Activated CD8-positive, alpha-beta memory T cell treated with anti-CD3 and anti-CD28 coated beads, Interleukin-2, amount 50 U/mL, for 48 hours (primary cell): ENCODE data around the gene KATNAL1.

Experiments
- DNase-seq: peaks from one replicate; pipeline ENCODE4 v3.0.0-alpha.2; 2020

Gene KATNAL1

DNA sequence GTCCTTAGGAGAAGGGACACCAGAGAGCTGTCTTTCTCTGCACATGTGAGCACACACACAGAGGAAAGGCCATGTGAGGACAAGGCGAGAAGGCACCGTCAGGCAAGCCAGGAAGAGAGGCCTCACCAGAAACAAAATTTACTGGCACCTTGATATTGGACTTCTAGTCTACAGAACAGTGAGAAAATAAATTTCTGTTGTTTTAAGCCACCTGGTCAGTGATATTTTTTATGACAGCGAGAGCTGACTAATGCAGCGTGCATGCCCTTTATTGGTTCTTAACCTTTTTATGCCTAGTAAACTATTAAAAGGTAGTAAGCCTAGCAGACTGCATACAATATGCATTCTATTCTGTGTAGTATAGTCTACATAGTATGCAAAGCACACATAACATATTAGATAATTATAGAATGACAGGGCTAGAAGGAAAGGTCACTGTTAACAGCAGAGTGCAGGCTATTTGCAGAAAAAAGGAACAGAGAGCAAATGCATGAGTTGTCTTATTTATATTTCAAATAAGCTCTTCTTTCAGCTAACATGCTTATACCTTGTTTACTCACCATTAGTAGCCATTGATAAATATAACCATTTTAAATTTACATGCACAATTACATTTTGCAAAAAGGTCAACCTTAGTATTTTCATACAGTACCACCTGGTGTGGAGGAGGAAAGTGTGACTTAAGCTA is 25.2 kb upstream of the KATNAL1 start:
- DNase-seq: no peak

DNA sequence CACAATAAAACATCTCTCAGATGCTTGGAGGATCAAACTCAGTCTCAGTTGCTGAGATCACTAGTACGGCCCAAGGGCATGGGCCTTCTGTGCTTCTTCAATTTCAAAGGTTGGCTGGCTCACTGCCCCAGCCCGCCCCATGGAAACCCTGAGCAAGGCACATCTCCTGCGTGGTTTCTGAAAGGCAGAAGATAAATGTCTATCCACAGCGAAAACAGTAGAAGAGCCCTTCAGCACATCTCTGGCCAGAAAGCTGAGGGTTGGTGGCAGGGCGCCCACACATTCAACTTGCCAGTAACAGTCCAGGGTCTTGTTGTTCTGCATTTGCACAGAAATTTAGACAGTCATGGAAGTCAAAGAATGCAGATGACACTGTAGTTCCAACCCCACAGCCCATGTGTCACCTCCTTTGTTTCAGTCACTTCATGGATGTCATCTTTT is 24.0 kb upstream of the KATNAL1 start:
- no peak for DNase-seq

DNA sequence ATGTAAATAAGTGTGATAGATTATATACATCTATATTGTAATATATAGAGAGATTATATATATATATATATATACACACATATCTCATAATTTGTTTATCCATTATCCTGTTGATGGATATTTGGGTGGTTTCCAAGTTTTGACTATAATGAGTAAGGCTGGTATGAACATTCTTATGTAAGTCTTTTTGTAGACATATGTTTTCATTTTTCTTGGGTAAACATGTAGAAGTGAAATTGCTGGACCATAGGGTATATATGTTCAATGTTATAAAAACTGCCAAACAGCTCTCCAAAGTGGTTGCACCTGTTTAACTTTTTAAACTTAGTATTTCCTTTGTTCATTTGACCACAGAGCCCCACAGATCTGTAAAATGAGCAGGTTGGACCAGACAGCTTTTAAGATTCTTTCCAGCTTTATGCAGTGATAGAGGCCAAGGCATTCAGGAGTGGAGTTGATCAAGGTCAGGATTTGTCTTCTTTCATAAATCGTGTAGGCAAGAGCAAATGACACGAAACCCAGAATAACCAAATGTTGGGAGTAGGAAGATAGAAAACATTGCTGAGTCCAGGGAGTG is 21.7 kb upstream of the KATNAL1 start:
- no peak for DNase-seq

DNA sequence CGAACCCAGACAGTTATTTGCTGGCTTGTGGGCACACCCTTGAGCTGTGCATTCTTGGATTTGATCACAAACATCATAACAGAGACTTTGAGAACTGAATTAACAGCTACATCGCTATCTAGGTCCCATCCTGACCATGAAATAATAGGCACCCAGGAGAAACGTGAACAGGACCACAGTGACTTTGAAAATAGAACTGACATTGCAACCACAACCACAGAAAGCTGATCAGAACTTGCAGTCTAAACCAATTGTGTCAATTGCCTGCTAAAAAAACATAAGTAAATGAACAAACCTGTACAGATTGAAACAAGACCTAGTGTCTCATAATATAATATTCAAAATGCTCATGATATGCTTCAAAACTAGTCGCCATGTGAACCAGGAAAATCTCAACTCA is 18.3 kb upstream of the KATNAL1 start:
- DNase-seq: no peak

DNA sequence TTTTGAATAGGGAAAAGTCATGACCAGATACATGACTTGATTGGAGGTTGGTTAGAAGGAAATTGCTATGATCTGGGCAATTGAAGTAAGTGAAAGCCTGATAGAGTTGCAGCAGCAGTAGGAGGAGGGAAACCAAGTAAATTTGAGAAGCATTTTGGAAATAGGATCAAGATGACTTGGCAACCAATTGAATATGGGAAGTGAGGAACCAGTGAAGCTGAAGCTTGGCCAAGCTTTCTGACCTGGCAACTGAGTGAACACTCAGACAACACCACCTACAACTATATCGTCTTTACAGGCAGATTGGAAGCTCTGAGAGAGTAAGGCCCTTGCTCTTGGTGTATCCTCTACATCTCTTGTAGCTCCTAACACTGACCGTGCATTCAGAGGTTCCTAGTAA is 16.2 kb upstream of the KATNAL1 start:
- no peak for DNase-seq

DNA sequence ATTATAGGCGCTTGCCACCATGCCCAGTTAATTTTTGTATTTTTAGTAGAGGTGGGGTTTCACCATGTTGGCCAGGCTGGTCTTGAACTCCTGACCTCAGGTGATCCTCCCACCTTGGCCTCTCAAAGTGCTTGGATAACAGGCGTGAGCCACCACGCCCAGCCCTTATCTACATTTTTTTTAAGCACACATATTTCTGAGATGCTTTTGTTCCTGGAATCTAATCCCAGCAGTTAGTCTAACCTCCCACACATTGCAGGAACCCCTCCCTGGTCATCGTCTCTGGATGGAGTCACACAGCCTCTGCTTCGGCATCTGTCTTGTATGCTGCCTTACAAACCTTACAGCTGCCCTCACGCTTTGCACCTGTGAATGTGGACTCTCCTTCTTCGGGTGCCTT is 15.1 kb upstream of the KATNAL1 start:
- no peak for DNase-seq

DNA sequence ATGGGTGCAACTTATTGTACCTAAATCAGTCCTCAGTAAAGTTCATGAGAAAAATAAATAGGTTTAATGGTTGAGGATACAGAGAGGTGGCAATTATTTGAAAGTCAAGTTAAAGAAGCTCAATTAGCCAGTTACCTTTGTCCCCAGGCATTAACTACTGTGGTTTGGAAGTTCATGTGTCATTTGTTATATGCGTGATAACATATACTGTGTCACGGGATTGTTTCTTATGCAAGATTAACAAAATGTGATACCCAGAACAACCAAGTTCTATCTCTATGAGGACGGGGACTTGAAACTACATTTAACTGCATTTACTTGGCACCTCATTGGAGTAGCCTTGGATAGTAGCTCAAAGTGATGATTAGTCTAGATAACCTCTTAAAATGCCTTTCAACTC is 13.9 kb upstream of the KATNAL1 start:
- DNase-seq: no peak

DNA sequence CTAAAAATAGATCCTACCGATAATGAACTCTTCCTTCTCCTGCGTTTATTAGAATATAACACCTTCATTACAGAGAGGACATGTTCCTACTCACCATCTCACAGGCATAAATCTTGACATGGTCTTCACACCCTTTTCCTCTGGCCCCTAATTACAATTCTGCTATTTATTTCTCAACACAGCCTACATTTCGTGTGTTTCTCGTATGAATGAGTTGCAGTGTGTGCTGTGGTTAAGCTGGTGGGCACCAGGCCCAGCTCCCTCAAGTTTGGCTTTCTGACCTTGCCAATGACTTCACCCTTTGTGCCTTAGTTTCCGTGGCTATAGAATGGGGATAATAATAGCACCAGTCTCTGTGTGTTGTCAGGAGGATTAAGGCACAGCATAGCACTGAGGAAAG is 12.3 kb upstream of the KATNAL1 start:
- no peak for DNase-seq

DNA sequence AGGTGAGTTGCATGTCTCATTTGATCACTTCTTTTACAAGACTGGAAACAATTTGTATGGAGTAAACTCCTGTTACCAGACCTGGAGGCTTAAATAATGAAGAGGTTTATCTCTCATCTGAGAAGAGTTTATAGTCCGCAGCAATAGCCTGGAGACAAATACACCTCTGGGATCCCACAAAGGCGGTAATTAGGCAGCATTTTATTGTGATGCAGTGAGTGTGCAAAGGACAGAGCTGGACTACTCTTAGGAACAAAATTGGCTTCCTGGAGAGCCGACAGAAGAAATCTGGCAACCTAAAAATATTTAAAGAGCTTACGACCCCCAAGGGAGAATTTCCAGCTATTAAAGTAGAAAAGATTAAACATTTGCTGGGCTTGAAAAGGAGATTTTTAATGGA is 11.8 kb upstream of the KATNAL1 start:
- DNase-seq: no peak

DNA sequence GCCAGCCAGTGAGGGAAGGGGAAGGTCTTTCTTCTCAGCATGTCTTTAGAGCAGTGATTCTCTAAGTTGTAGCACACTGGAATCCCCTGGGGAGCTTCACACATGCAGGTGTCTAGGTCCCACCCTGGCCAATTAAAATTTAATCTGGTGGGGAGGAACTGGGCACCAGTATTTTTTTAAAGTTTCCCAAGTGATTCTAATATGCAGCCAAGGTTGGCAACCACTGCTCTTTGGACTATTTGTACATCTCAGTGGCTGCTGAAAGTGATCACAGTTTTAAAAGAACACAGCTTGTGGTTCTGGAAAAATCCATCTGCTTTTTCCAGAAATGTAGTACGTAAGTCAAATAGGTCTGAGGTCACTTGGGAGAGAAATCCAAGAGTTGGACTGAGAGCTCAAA is 10.7 kb upstream of the KATNAL1 start:
- DNase-seq: no peak

DNA sequence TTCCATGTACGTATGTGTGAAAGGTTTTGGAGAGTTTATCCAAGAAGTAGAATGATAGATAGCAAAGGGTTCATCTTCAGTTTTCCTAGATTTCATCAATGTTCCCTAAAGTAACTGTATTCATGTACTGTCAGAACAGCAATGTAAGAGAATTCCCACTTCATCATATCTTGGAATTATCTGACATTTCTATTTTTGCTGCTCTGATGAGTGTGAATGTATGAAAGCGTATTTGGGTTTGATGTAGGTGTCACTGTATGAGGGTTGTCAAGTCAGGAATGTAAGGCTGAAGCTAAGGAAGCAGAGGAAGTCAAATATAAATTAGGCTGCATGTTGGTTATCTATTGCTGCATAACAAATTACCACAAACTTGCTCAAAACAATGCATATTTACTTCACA is 7.2 kb upstream of the KATNAL1 start:
- DNase-seq: no peak

DNA sequence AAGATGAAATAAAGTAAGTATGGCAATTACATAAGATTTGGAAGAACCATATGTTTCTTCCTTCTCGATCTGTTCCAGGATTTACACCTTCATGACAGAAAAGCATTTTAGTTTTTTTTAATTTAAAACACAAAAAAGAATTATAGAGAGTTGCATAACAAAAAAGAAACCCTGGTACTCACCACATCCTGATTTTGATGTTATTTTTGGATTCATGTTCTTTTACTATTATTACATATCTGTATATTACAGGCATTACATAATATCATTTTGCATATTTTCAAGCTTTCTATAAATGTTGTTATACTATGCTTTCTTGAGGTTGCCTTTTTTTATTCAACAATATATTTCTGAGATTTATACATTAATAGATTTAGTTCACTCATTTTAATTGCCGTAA is 6.7 kb upstream of the KATNAL1 start:
- no peak for DNase-seq

DNA sequence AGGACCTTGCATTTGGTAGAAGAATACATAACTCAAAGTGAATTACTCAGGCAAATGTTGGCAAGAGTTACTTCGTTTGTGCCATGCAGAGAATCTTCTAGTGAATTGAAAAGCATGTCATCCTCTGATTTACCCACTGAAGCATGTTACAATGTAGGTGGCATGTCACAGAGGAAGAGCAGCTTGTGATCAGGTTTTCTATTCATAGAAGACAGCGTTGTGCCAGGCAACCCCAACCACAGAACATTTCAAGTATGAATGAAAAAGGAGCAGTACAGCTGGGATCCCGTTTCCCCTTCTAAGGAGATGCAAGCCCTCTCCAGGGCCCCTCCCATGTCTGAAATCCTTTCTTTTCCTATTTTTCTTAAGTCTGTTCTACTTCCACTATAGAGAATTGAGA is 6.0 kb upstream of the KATNAL1 start:
- no peak for DNase-seq

DNA sequence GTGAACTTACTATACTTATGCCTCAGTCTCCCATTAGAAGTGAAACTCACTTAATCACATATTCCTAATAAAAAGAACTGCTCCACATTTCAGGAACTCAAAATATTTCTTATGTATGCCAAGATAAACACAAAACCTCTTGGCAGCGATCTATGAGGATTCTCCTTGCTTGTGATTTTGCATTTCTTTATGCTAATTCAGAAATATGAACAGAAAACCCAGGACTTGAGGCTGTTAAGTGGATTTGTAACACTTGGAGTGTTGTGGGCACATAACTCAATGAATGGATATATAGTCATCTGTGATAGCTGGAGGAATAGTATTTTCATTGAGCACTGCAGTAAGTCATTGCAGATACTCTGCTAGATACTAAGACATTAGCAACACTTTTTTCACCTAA is 5.6 kb upstream of the KATNAL1 start:
- no peak for DNase-seq

DNA sequence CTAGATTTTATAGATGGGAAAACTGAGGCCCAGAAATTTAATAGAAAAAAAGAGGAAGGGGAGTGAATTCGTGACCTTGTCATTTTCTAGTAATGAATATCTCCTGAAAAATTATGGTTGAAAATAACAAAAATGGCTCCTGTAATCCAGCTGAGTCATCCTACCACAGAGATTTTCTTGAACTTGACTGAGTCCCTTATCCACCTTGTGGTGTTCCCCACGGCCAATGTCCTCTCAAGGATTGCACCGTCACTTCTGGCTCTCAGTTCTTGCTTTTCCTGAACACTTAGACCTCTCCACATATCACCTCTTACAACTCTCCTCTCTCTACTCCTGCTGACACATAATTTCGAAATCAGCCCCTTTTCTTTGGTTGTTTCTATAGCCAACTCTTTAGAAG is 1.2 kb upstream of the KATNAL1 start:
- DNase-seq: no peak

DNA sequence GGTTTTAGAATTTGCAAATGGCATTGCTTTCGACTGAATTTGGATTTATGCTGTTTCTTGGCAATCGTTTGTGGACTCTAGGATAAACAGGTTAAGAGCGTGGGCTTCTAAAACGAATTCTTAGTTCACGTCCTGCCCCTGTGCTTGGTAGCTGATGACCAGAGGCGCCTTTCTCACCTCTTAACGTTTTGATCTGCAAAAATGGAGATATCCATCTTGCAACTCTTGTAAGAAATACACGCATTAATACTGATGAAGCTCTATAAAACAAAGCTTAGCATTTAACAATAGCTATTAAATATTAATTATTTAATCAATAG is 580 bp upstream of the KATNAL1 start:
- DNase-seq: no peak

DNA sequence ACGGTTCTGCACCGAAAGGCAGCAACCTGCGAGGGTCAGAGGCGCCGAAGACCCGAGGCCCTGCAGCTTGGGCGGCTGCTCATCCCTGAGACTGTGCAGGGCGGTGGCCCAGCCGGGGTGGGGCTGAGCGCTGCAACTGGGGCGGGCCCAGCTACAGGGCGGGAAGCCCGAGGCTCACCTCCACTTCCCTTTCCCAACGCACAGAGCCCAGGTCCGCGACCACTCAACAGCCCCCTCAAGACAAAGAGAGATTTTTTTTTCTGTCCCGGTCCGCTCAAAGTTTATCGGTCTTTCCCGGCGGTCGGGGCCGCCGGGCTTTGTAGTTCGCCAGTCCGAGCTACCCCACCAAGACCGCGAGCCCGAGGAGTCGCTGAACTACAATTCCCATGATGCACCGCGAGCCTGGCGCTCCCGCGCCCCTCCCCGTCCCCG is 573 bp downstream of the KATNAL1 start:
- peak; percentile 94 for DNase-seq

DNA sequence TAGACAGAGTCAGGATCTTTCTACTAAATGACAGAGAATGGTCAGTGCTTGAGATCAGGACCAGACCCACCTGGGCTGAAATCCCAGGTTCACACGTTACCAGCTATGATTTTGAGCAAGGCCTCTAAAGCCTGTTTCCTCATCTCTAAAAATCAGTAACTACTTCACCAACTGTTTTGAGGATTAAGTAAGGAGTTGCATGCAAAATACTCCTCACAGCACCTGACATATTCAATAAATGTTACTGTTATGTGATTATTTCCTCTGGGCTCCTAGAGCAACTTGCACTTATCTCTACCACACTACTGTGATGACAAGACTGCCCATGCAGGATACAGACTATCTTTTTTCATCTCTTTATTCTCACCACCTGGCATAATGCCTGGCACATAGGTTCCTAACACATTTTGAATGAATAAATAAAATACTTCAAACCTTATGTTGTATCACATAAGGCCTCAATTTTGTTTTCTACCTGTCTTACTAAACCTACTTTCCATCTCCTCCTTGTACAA is 1.8 kb downstream of the KATNAL1 start:
- no peak for DNase-seq

DNA sequence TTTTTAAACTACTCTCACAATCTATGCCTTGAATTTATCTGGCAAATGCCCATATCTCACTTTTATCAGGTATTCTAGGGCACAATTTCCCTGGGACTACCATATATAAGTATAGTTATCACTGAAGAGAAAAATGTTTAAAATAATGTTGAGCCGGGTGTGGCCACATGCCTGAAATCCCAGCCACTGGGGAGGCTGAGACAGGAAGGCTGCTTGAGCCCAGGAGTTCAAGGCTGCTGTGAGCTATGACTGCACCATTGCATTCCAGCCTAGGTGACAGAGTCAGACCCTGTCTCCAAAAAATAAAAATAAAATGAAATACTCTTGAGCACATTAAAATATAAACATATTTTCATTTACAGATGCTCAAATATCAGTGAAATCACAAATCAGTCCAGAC is 4.1 kb downstream of the KATNAL1 start:
- DNase-seq: no peak

DNA sequence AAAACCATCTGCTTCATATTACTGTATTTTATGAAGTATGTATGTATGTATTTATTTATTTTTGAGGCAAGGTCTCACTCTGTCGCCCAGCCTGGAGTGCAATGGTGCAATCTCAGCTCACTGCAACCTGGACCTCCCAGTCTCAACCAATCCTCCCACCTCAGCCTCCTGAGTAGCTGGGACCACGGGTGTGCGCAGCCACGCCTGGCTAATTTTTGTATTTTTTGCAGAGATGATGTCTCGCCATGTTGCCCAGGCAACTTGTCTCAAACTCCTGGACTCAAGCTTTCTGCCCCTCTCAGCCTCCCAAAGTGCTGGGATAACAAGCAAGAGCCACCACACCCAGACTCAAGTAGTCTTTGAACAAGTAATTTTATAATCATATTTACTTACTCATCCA is 5.5 kb downstream of the KATNAL1 start:
- DNase-seq: no peak

DNA sequence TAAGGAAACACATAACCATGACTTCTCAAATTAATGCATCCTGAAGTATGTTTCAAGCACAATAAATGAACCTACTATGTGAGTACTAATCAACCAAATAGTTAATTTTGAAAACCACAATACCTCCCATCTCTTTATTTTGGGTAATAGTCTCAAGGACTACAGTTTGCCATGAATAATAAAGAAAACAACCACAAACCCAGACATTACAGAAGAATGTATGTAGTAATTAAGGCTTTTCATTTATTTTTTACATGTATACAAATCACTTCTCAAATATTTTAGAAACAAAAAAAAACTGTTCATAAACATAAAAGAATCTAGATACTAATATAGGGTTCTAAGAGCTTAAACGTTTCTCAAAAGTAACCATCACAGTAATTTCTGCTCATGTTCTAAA is 6.8 kb downstream of the KATNAL1 start:
- DNase-seq: no peak

DNA sequence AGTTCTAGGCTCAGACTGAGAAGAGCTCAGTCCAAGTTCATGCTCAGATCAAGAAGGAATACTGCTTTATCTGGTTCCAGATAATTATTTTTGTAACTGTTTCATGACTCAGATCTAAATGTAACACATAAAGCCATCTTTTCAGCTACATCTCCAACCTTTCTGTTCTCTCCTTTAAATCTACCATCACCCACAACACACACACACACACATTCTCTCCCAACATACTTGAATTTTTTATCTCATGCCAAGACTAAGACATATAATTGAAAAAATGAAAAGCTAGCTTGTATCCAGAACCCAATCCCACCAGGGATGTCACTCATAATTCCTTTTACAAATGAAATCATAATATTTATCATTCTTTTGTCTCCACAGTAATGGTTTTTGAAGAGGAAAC is 7.6 kb downstream of the KATNAL1 start:
- DNase-seq: no peak

DNA sequence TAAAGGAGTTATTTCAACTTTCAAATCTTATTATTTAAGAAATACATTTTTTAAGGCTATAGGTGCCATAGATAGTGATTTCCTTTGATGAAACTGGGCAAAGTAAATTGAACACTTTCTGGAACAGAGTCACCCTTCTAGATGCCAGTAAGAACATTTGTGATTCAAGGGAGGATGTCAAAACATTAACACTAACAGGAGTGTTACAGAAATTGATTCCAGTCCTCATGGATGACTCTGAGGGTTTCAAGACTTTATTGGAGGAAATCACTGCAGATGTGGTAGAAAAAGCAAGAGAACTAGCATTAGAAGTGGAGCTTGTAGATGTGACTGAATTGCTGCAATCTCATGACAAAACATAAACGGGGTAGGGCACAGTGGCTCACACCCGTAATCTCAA is 12.2 kb downstream of the KATNAL1 start:
- no peak for DNase-seq

DNA sequence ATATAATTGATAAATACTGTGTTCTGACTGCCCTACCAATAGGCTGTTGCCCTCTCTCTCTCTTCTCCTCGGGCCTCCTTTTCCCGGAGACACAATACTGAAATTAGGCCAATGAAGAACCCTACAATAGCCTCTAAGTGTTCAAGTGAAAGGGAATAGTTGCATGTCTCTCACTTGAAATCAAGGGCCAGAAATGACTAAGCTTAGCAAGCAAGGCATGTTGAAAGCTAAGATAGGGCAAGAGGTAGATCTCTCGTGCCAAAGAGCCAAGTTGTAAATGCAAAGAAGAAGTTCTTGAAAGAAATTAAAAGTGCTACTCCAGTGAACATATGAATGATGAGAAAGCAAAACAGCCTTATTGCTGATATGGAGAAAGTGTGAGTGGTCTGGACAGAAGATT is 13.3 kb downstream of the KATNAL1 start:
- DNase-seq: no peak

DNA sequence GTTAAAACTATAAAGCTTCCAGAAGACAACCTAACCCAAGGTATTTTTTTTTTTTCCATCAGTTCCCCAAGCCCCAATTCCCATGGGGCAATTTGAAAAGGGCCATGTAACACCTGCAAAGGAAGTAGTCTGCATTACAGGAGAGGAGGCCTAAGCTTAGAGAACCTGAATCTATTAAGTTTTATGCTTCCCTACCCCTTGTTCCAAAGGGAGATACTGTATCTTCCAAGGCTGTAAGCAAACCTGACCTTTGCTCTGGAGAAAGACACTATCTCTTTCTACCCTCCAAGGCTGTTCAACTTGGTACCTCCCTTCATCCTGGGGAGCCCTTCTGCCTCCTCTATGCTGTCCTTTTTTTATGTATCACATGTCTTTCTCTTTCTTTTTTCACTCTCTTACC is 15.0 kb downstream of the KATNAL1 start:
- DNase-seq: no peak
